Measurements from ENCODE around the gene ESD.

ESD gene

GRCh38 chr13:46797501-46798237 is 708 bp upstream of the ESD start:
- Histone ChIP-seq H3K27ac (ENCODE audit: insufficient read depth, low read length, poor library complexity, severe bottlenecking) (peak overlapping the region; percentile 74), H3K9me3 (ENCODE audit: control insufficient read depth, low read length) (no peaks in the 10 kb centered on the region), H3K36me3 (ENCODE audit: control insufficient read depth, insufficient read depth, low read length) (no peaks in the 10 kb centered on the region), H3K4me1 (ENCODE audit: control insufficient read depth, insufficient read depth, low read length, poor library complexity, severe bottlenecking) (peaks cover 14% of the 10 kb centered on the region), H3K27me3 (replicated peaks; ENCODE audit: control insufficient read depth, insufficient read depth, low read length, poor library complexity, severe bottlenecking) (no peaks in the 10 kb centered on the region), H3K4me3 (ENCODE audit: insufficient read depth, low read depth, low read length, poor library complexity, severe bottlenecking) (peak overlapping the region; percentile 85)
- DNase-seq: no peak

GRCh38 chr13:46796129-46796514 is 839 bp downstream of the ESD start:
- Histone ChIP-seq H3K4me1 (ENCODE audit: control insufficient read depth, insufficient read depth, low read length, poor library complexity, severe bottlenecking) (peaks cover 14% of the 10 kb centered on the region), H3K4me3 (ENCODE audit: insufficient read depth, low read depth, low read length, poor library complexity, severe bottlenecking) (peak overlapping the region; percentile 85), H3K27me3 (replicated peaks; ENCODE audit: control insufficient read depth, insufficient read depth, low read length, poor library complexity, severe bottlenecking) (no peaks in the 10 kb centered on the region), H3K36me3 (ENCODE audit: control insufficient read depth, insufficient read depth, low read length) (no peaks in the 10 kb centered on the region), H3K27ac (ENCODE audit: insufficient read depth, low read length, poor library complexity, severe bottlenecking) (no peak overlapping the region), H3K9me3 (ENCODE audit: control insufficient read depth, low read length) (no peaks in the 10 kb centered on the region)
- no peak for DNase-seq

DNA sequence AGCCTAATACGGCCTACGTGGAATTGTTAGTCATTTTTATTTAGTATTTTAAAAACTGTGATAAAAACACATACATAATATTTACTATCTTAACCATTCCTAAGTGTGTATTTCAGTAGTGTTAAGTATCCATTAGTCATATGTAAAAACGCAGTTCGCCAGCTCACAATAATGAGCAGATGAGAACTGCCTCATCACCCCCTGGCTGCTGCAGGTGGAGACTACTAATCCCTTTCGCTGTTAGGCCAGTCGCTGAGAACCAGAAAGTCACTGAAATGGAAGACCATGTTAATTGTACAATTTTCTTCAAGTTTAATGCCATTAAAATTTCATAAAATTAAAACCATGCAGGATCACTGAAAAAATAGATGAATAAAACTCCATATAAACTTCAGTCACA is 1.6 kb downstream of the ESD start:
- no peaks in the 10 kb centered on the region for H3K36me3 ChIP-seq (ENCODE audit: control insufficient read depth, insufficient read depth, low read length)
- H3K4me3 ChIP-seq (ENCODE audit: insufficient read depth, low read depth, low read length, poor library complexity, severe bottlenecking): peak overlapping the region; percentile 85
- H3K4me1 ChIP-seq (ENCODE audit: control insufficient read depth, insufficient read depth, low read length, poor library complexity, severe bottlenecking): peaks cover 14% of the 10 kb centered on the region
- no peaks in the 10 kb centered on the region for H3K27me3 ChIP-seq (replicated peaks; ENCODE audit: control insufficient read depth, insufficient read depth, low read length, poor library complexity, severe bottlenecking)
- DNase-seq: no peak
- H3K9me3 ChIP-seq (ENCODE audit: control insufficient read depth, low read length): no peaks in the 10 kb centered on the region
- H3K27ac ChIP-seq (ENCODE audit: insufficient read depth, low read length, poor library complexity, severe bottlenecking): no peak overlapping the region

GRCh38 chr13:46783504-46783903 is 13.5 kb downstream of the ESD start:
- no peaks in the 10 kb centered on the region for H3K27me3 ChIP-seq (replicated peaks; ENCODE audit: control insufficient read depth, insufficient read depth, low read length, poor library complexity, severe bottlenecking)
- no peak overlapping the region for H3K27ac ChIP-seq (ENCODE audit: insufficient read depth, low read length, poor library complexity, severe bottlenecking)
- no peaks in the 10 kb centered on the region for H3K4me1 ChIP-seq (ENCODE audit: control insufficient read depth, insufficient read depth, low read length, poor library complexity, severe bottlenecking)
- H3K9me3 ChIP-seq (ENCODE audit: control insufficient read depth, low read length): no peaks in the 10 kb centered on the region
- DNase-seq: no peak
- no peak overlapping the region for H3K4me3 ChIP-seq (ENCODE audit: insufficient read depth, low read depth, low read length, poor library complexity, severe bottlenecking)
- peaks cover 69% of the 10 kb centered on the region for H3K36me3 ChIP-seq (ENCODE audit: control insufficient read depth, insufficient read depth, low read length)

GRCh38 chr13:46782691-46783090 is 14.3 kb downstream of the ESD start:
- Histone ChIP-seq H3K36me3 (ENCODE audit: control insufficient read depth, insufficient read depth, low read length) (peaks cover 69% of the 10 kb centered on the region), H3K4me3 (ENCODE audit: insufficient read depth, low read depth, low read length, poor library complexity, severe bottlenecking) (no peak overlapping the region), H3K9me3 (ENCODE audit: control insufficient read depth, low read length) (no peaks in the 10 kb centered on the region), H3K27ac (ENCODE audit: insufficient read depth, low read length, poor library complexity, severe bottlenecking) (no peak overlapping the region), H3K27me3 (replicated peaks; ENCODE audit: control insufficient read depth, insufficient read depth, low read length, poor library complexity, severe bottlenecking) (no peaks in the 10 kb centered on the region), H3K4me1 (ENCODE audit: control insufficient read depth, insufficient read depth, low read length, poor library complexity, severe bottlenecking) (no peaks in the 10 kb centered on the region)
- DNase-seq: no peak

- no peak overlapping the region for H3K27ac ChIP-seq (ENCODE audit: insufficient read depth, low read length, poor library complexity, severe bottlenecking)
- H3K4me3 ChIP-seq (ENCODE audit: insufficient read depth, low read depth, low read length, poor library complexity, severe bottlenecking): no peak overlapping the region
- H3K27me3 ChIP-seq (replicated peaks; ENCODE audit: control insufficient read depth, insufficient read depth, low read length, poor library complexity, severe bottlenecking): no peaks in the 10 kb centered on the region
- DNase-seq: no peak
- H3K4me1 ChIP-seq (ENCODE audit: control insufficient read depth, insufficient read depth, low read length, poor library complexity, severe bottlenecking): no peaks in the 10 kb centered on the region
- peaks cover 67% of the 10 kb centered on the region for H3K36me3 ChIP-seq (ENCODE audit: control insufficient read depth, insufficient read depth, low read length)
- no peaks in the 10 kb centered on the region for H3K9me3 ChIP-seq (ENCODE audit: control insufficient read depth, low read length)
Measured at GRCh38 chr13:46782066-46782465, 14.9 kb downstream of the ESD start.

DNA sequence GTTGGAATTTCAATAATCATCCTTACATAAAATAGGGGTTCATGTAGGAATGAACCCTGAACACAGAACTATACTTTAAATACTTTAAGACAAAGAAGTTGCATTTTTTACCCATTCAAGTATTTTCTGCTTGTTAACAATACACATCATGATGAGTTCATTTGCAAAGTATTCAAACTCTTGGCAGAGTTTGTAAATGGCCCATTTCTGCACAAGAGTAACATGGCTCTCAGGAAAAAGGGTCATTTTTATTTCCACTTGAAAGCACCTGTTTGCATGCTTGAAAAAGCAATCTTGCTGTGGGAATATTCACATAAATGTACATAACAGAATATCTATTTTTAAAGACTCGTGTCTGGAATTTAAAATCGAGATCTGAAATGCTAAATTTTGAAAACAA is 18.1 kb downstream of the ESD start:
- Histone ChIP-seq H3K27me3 (replicated peaks; ENCODE audit: control insufficient read depth, insufficient read depth, low read length, poor library complexity, severe bottlenecking) (no peaks in the 10 kb centered on the region), H3K9me3 (ENCODE audit: control insufficient read depth, low read length) (no peaks in the 10 kb centered on the region), H3K4me1 (ENCODE audit: control insufficient read depth, insufficient read depth, low read length, poor library complexity, severe bottlenecking) (no peaks in the 10 kb centered on the region), H3K36me3 (ENCODE audit: control insufficient read depth, insufficient read depth, low read length) (peaks cover 59% of the 10 kb centered on the region), H3K27ac (ENCODE audit: insufficient read depth, low read length, poor library complexity, severe bottlenecking) (no peak overlapping the region), H3K4me3 (ENCODE audit: insufficient read depth, low read depth, low read length, poor library complexity, severe bottlenecking) (no peak overlapping the region)
- no peak for DNase-seq

GRCh38 chr13:46778095-46778494 is 18.9 kb downstream of the ESD start:
- H3K27me3 ChIP-seq (replicated peaks; ENCODE audit: control insufficient read depth, insufficient read depth, low read length, poor library complexity, severe bottlenecking): no peaks in the 10 kb centered on the region
- no peaks in the 10 kb centered on the region for H3K9me3 ChIP-seq (ENCODE audit: control insufficient read depth, low read length)
- H3K4me3 ChIP-seq (ENCODE audit: insufficient read depth, low read depth, low read length, poor library complexity, severe bottlenecking): no peak overlapping the region
- H3K27ac ChIP-seq (ENCODE audit: insufficient read depth, low read length, poor library complexity, severe bottlenecking): no peak overlapping the region
- no peak for DNase-seq
- H3K4me1 ChIP-seq (ENCODE audit: control insufficient read depth, insufficient read depth, low read length, poor library complexity, severe bottlenecking): no peaks in the 10 kb centered on the region
- H3K36me3 ChIP-seq (ENCODE audit: control insufficient read depth, insufficient read depth, low read length): peaks cover 57% of the 10 kb centered on the region

DNA sequence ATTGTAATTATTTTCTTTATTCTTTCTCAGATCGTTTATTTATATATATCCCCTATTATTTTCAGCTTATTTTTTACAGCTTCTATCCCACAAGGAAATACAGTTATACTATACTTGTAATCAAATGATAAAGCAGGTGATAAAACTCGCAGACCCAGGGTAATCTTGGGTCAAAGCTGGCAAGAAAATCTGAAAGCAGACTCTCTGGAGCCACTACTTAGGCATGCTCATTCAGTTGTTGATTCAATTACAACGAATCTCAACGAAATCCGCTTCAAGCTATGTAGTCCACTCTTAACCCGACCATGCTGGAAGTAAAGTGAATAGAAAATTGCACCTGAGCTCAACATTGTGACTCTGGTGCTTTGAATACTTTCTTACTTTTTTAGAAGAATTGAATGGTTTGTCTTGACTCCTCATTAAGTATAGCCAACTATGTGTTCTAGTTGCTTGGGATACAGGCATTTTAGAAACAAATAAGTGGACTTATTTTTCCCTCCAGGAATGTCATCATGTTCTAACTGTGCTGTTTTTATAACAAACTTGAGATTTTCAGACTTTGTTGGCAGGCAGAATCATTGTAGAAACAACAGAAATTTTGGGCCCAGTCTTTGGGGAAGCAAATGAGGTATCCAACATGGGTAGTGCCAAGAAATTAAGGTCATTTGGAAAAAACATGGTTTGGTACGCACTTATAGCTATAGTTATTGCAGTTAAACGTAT is 21.4 kb downstream of the ESD start:
- Histone ChIP-seq H3K36me3 (ENCODE audit: control insufficient read depth, insufficient read depth, low read length) (peaks cover 60% of the 10 kb centered on the region), H3K4me3 (ENCODE audit: insufficient read depth, low read depth, low read length, poor library complexity, severe bottlenecking) (no peak overlapping the region), H3K27me3 (replicated peaks; ENCODE audit: control insufficient read depth, insufficient read depth, low read length, poor library complexity, severe bottlenecking) (no peaks in the 10 kb centered on the region), H3K9me3 (ENCODE audit: control insufficient read depth, low read length) (no peaks in the 10 kb centered on the region), H3K27ac (ENCODE audit: insufficient read depth, low read length, poor library complexity, severe bottlenecking) (no peak overlapping the region), H3K4me1 (ENCODE audit: control insufficient read depth, insufficient read depth, low read length, poor library complexity, severe bottlenecking) (no peaks in the 10 kb centered on the region)
- DNase-seq: no peak

DNA sequence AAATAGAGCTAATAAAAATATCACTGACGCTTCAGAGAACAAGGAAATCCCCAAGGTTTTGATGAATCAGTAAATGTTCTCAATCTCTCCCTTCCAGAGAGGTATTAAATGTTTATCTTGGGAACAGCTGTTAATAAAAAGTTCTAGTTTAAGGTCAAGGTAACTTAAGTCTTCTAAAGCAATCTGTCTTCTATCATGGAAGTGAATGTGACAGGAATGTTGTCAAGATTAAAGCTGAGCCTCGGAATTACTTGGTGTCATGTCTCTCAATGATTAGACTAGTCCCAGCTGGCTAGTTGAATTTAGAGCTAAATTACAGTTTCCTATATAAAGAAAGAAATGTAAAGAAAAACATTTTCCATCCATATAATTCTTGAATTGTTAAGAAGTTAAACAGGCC is 23.4 kb downstream of the ESD start:
- peaks cover 45% of the 10 kb centered on the region for H3K36me3 ChIP-seq (ENCODE audit: control insufficient read depth, insufficient read depth, low read length)
- DNase-seq: no peak
- H3K27ac ChIP-seq (ENCODE audit: insufficient read depth, low read length, poor library complexity, severe bottlenecking): no peak overlapping the region
- no peaks in the 10 kb centered on the region for H3K9me3 ChIP-seq (ENCODE audit: control insufficient read depth, low read length)
- no peaks in the 10 kb centered on the region for H3K27me3 ChIP-seq (replicated peaks; ENCODE audit: control insufficient read depth, insufficient read depth, low read length, poor library complexity, severe bottlenecking)
- H3K4me1 ChIP-seq (ENCODE audit: control insufficient read depth, insufficient read depth, low read length, poor library complexity, severe bottlenecking): no peaks in the 10 kb centered on the region
- no peak overlapping the region for H3K4me3 ChIP-seq (ENCODE audit: insufficient read depth, low read depth, low read length, poor library complexity, severe bottlenecking)
